H1 (cell line): ENCODE measurements around the gene RPS6KC1. TPM values are rescaled to one million over a fixed set of nuclear protein-coding genes. Genes with fewer than 3 reads are reported as not detected.

Experiments used
- CTCF ChIA-PET: fragments of 300-600 bp; sonication (Branson Sonifier 250); formaldehyde crosslinking; loops from one replicate; lab custom pipeline; 2021; ENCODE audit not compliant: partially characterized antibody; lab: Charles Lee
- POLR2A ChIA-PET: fragments of 300-600 bp; sonication (Branson Sonifier 250); formaldehyde crosslinking; loops from one replicate; lab custom pipeline; 2021; ENCODE audit warnings: inconsistent platforms; ENCODE audit not compliant: partially characterized antibody; lab: Charles Lee
- DNase-seq, 2 experiments: peaks; one replicate each; pipeline versions ENCODE4 v3.0.0 to v3.0.0-alpha.2; 2010 to 2022; ENCODE audit warnings: low spot score in 2 of 2, low read depth in 1 of 2, mixed read lengths in 1 of 2
- FAIRE-seq: peaks from 2 replicates; lab custom pipeline; 2011; peaks lifted over from hg19 to GRCh38; lab: Jason Lieb, UNC
- H2AFZ ChIP-seq: 2 replicates; pipeline ENCODE4 v1.8.1; 2012; ENCODE audit warnings: low read length, inconsistent platforms
- H2AK5ac ChIP-seq: 2 replicates; pipeline ENCODE4 v1.6.1; 2013; ENCODE audit warnings: low read depth, low read length
- H2BK120ac ChIP-seq: replicated peaks from 2 replicates; pipeline ENCODE3; 2013; ENCODE audit warnings: low read depth, low read length, inconsistent platforms
- H2BK12ac ChIP-seq: 2 replicates; pipeline ENCODE4 v1.6.1; 2013; ENCODE audit warnings: low read depth, low read length
- H2BK15ac ChIP-seq: 2 replicates; pipeline ENCODE4 v1.6.1; 2013; ENCODE audit warnings: low read length
- H2BK20ac ChIP-seq: 2 replicates; pipeline ENCODE4 v1.6.1; 2013; ENCODE audit warnings: low read length
- H2BK5ac ChIP-seq: 2 replicates; pipeline ENCODE4 v1.6.1; 2013; ENCODE audit warnings: low read depth, low read length
- H3K14ac ChIP-seq: 2 replicates; pipeline ENCODE4 v1.6.1; 2013; ENCODE audit warnings: inconsistent platforms; ENCODE audit not compliant: insufficient read length
- H3K18ac ChIP-seq: 2 replicates; pipeline ENCODE4 v1.6.1; 2013; ENCODE audit warnings: low read length; ENCODE audit errors: extremely low read depth
- H3K23ac ChIP-seq: 2 replicates; pipeline ENCODE4 v1.6.1; 2013; ENCODE audit warnings: inconsistent platforms; ENCODE audit not compliant: insufficient read length
- H3K23me2 ChIP-seq: 2 replicates; pipeline ENCODE4 v1.6.1; 2013; ENCODE audit warnings: low read depth, low read length
- H3K27ac ChIP-seq: 2 replicates; pipeline ENCODE4 v1.6.1; 2011; ENCODE audit warnings: low read depth, low read length, inconsistent platforms
- H3K27me3 ChIP-seq, 4 experiments: replicated peaks in 1 of 4; 1 replicate in 1 of 4; 2 replicates in 3 of 4; pipeline versions ENCODE4 v1.6.1 to v1.8.1; 2011 to 2013; ENCODE audit warnings: low read length in 3 of 4, mild to moderate bottlenecking in 3 of 4, inconsistent platforms in 2 of 4, mixed read lengths in 2 of 4, moderate library complexity in 1 of 4; ENCODE audit not compliant: control insufficient read depth in 3 of 4, insufficient read depth in 3 of 4; ENCODE audit errors: extremely low read depth in 1 of 4
- H3K36me3 ChIP-seq, 4 experiments: 2 replicates each; pipeline versions ENCODE4 v1.6.1 to v1.8.1; 2011 to 2013; ENCODE audit warnings: mild to moderate bottlenecking in 4 of 4, low read length in 3 of 4, moderate library complexity in 2 of 4, control low read depth in 1 of 4, inconsistent platforms in 1 of 4; ENCODE audit not compliant: insufficient read depth in 4 of 4, control insufficient read depth in 2 of 4
- H3K4ac ChIP-seq: replicated peaks from 2 replicates; pipeline ENCODE3; 2013; ENCODE audit warnings: low read length, low read depth, mixed read lengths, inconsistent platforms; ENCODE audit not compliant: insufficient read length
- H3K4me1 ChIP-seq, 4 experiments: replicated peaks in 1 of 4; 1 replicate in 1 of 4; 2 replicates in 3 of 4; pipeline versions ENCODE4 v1.6.1 to v1.8.1; 2011 to 2013; ENCODE audit warnings: low read length in 3 of 4, inconsistent platforms in 2 of 4, mixed read lengths in 1 of 4; ENCODE audit not compliant: insufficient read depth in 4 of 4, control insufficient read depth in 3 of 4
- H3K4me2 ChIP-seq, 2 experiments: 2 replicates each; pipeline versions ENCODE4 v1.6.1 to v1.8.1; 2011 to 2013; ENCODE audit warnings: low read depth in 2 of 2, low read length in 2 of 2, control low read depth in 1 of 2, inconsistent platforms in 1 of 2, mild to moderate bottlenecking in 1 of 2; ENCODE audit not compliant: insufficient read depth in 1 of 2
- H3K4me3 ChIP-seq, 4 experiments: fragments of 200-600, 300-600 bp in 1 of 4; sonication (generic), shearing (Covaris generic), sonication (Bioruptor Twin) in 1 of 4; 2 replicates each; pipeline versions ENCODE4 v1.5.1 to v1.8.1; 2011 to 2016; ENCODE audit warnings: low read length in 4 of 4, low read depth in 3 of 4, control low read depth in 2 of 4, inconsistent platforms in 2 of 4, mild to moderate bottlenecking in 2 of 4, mixed read lengths in 1 of 4, moderate library complexity in 1 of 4; ENCODE audit not compliant: insufficient read depth in 2 of 4; ENCODE audit errors: extremely low read depth in 1 of 4
- H3K56ac ChIP-seq: replicated peaks from 2 replicates; pipeline ENCODE3; 2013; ENCODE audit warnings: low read depth, mild to moderate bottlenecking, mixed read lengths, low read length, inconsistent platforms; ENCODE audit not compliant: insufficient read length
- H3K79me1 ChIP-seq: 2 replicates; pipeline ENCODE4 v1.6.1; 2013; ENCODE audit warnings: low read depth, low read length, control low read depth
- H3K79me2 ChIP-seq, 2 experiments: 2 replicates each; pipeline versions ENCODE4 v1.6.1 to v1.8.1; 2012 to 2013; ENCODE audit warnings: low read length in 2 of 2, mild to moderate bottlenecking in 2 of 2, inconsistent platforms in 1 of 2; ENCODE audit not compliant: insufficient read depth in 2 of 2, control insufficient read depth in 1 of 2
- H3K9ac ChIP-seq, 4 experiments: replicated peaks in 1 of 4; 1 replicate in 1 of 4; 2 replicates in 3 of 4; pipeline versions ENCODE4 v1.6.1 to v1.8.1; 2011 to 2013; ENCODE audit warnings: low read depth in 3 of 4, low read length in 3 of 4, control low read depth in 2 of 4, mild to moderate bottlenecking in 2 of 4, moderate library complexity in 2 of 4, inconsistent platforms in 1 of 4; ENCODE audit errors: extremely low read depth in 1 of 4
- H3K9me3 ChIP-seq, 2 experiments: 2 replicates each; pipeline versions ENCODE4 v1.6.1 to v1.8.1; 2012 to 2013; ENCODE audit warnings: mild to moderate bottlenecking in 2 of 2, moderate library complexity in 2 of 2, control low read depth in 1 of 2, inconsistent platforms in 1 of 2, low read depth in 1 of 2, low read length in 1 of 2, mixed read lengths in 1 of 2; ENCODE audit not compliant: insufficient read depth in 2 of 2
- H4K20me1 ChIP-seq, 2 experiments: replicated peaks in 1 of 2; 2 replicates each; pipeline versions ENCODE3 to v1.8.1; 2011 to 2013; ENCODE audit warnings: inconsistent platforms in 2 of 2, low read length in 2 of 2, mild to moderate bottlenecking in 1 of 2; ENCODE audit not compliant: insufficient read depth in 2 of 2, control insufficient read depth in 1 of 2
- H4K5ac ChIP-seq: 2 replicates; pipeline ENCODE4 v1.6.1; 2013; ENCODE audit warnings: low read length, low read depth, mixed read lengths, inconsistent platforms; ENCODE audit not compliant: insufficient read length
- H4K8ac ChIP-seq: 2 replicates; pipeline ENCODE4 v1.8.0; 2013; ENCODE audit warnings: mild to moderate bottlenecking, moderate library complexity, low read length, inconsistent platforms; ENCODE audit not compliant: insufficient read depth; ENCODE audit errors: extremely low read depth
- H4K91ac ChIP-seq: replicated peaks from 2 replicates; pipeline ENCODE3; 2013; ENCODE audit warnings: low read length, mixed read lengths, inconsistent platforms; ENCODE audit not compliant: insufficient read length
- CBX5 ChIP-seq: fragments of 300-800, 300-1000 bp; sonication (generic); IDR thresholded peaks from 2 replicates; pipeline ENCODE4 v1.7.1; 2016; ENCODE audit warnings: antibody characterized with exemption, low read length, low read depth
- CHD2 ChIP-seq: IDR thresholded peaks from 2 replicates; pipeline ENCODE4 v1.6.1; 2012; ENCODE audit warnings: low read length, improper control_type of control experiment
- EP300 ChIP-seq, 2 experiments: IDR thresholded peaks; 1 replicate in 1 of 2; 2 replicates in 1 of 2; pipeline ENCODE4 v1.6.1; 2011 to 2012; ENCODE audit warnings: low read depth in 2 of 2, low read length in 2 of 2, mild to moderate bottlenecking in 2 of 2, borderline replicate concordance in 1 of 2, inconsistent platforms in 1 of 2, moderate library complexity in 1 of 2
- JUN ChIP-seq: IDR thresholded peaks from 2 replicates; pipeline ENCODE4 v1.6.1; 2011; ENCODE audit warnings: low read depth, mild to moderate bottlenecking, improper control_type of control experiment, low read length
- KDM4A ChIP-seq: IDR thresholded peaks from one replicate; pipeline ENCODE4 v1.7.1; 2012; ENCODE audit warnings: low read depth, mild to moderate bottlenecking, moderate library complexity, low read length, inconsistent platforms; ENCODE audit not compliant: severe bottlenecking
- POLR2AphosphoS5 ChIP-seq: IDR thresholded peaks from 2 replicates; pipeline ENCODE4 v1.6.1; 2011; ENCODE audit warnings: low read depth, low read length
- RAD21 ChIP-seq, 2 experiments: IDR thresholded peaks in 1 of 2; conservative IDR thresholded peaks in 1 of 2; 2 replicates each; pipeline ENCODE4 v1.6.1; 2011; ENCODE audit warnings: low read depth in 2 of 2, low read length in 2 of 2, improper control_type of control experiment in 1 of 2, inconsistent platforms in 1 of 2, mild to moderate bottlenecking in 1 of 2, moderate library complexity in 1 of 2
- RBBP5 ChIP-seq: IDR thresholded peaks from 2 replicates; pipeline ENCODE4 v1.7.1; 2012; ENCODE audit warnings: low read depth, mild to moderate bottlenecking, inconsistent platforms, low read length, moderate library complexity, borderline replicate concordance
- RNF2 ChIP-seq: fragments of 200-900, 300-1000 bp; sonication (generic); IDR thresholded peaks from 2 replicates; pipeline ENCODE4 v1.7.1; 2016; ENCODE audit warnings: borderline replicate concordance, low read depth, mild to moderate bottlenecking, antibody characterized with exemption, low read length; ENCODE audit not compliant: poor library complexity, severe bottlenecking; ENCODE audit errors: missing control alignments
- SIN3A ChIP-seq, 2 experiments: IDR thresholded peaks in 1 of 2; conservative IDR thresholded peaks in 1 of 2; 2 replicates each; pipeline ENCODE4 v1.6.1; 2011 to 2012; ENCODE audit warnings: low read length in 2 of 2, improper control_type of control experiment in 1 of 2, low read depth in 1 of 2, mild to moderate bottlenecking in 1 of 2
- SIX5 ChIP-seq: IDR thresholded peaks from 2 replicates; pipeline ENCODE4 v1.6.1; 2011; ENCODE audit warnings: mild to moderate bottlenecking, low read depth, low read length
- TEAD4 ChIP-seq: IDR thresholded peaks from 2 replicates; pipeline ENCODE4 v1.6.1; 2012; ENCODE audit warnings: low read depth, low read length, inconsistent platforms, mixed read lengths
- WGBS, 2 experiments: shearing (Covaris generic) in 1 of 2; methylation state at CpG; one replicate each; pipeline versions ENCODE4 v1.1.6 to v1.1.7; 2013 to 2015; ENCODE audit warnings: low lambda C conversion rate in 2 of 2, mixed read lengths in 2 of 2, inconsistent platforms in 1 of 2, low coverage in 1 of 2, missing lambda C conversion rate in 1 of 2; ENCODE audit not compliant: insufficient replicate concordance in 2 of 2, insufficient coverage in 1 of 2, insufficient read length in 1 of 2; ENCODE audit errors: extremely low coverage in 1 of 2, missing lambda C conversion rate in 1 of 2; 5-methylcytosine and 5-hydroxymethylcytosine counted together
- polyA plus RNA-seq, 7 experiments: library from polyadenylated mRNA; depleted of rRNA in 3 of 7; stranded (reverse) in 5 of 7; unstranded in 2 of 7; fragments of >200 nt in 5 of 7; fragments of 200-250 nt in 2 of 7; gene quantifications; 1 replicate in 5 of 7; 2 replicates in 1 of 7; 4 replicates in 1 of 7; pipeline versions ENCODE4 v1.2.1 to v1.2.3, GENCODE V29; 2011 to 2013; ENCODE audit warnings: missing spikeins in 2 of 7, mixed read lengths in 2 of 7
- total RNA-seq: library from RNA; stranded (reverse); fragmentation: NEBNext Ultra II Directional; extraction: Animal tissue kit (Norgen Biotek cat#: 25700); gene quantifications from 2 replicates; pipeline ENCODE4 v1.2.1, GENCODE V29; 2021
- TF ChIP-seq, protein P1 (sequence below): IDR thresholded peaks from 2 replicates; pipeline ENCODE4 v1.6.1; 2012; ENCODE audit warnings: inconsistent platforms

RPS6KC1 gene
- total and polyA plus RNA-seq, 2 of the 8 experiments (the other 6 are each of a cell fraction or from before 2014, with no cell fraction given) = 4.9 to 17.6 TPM

DNA sequence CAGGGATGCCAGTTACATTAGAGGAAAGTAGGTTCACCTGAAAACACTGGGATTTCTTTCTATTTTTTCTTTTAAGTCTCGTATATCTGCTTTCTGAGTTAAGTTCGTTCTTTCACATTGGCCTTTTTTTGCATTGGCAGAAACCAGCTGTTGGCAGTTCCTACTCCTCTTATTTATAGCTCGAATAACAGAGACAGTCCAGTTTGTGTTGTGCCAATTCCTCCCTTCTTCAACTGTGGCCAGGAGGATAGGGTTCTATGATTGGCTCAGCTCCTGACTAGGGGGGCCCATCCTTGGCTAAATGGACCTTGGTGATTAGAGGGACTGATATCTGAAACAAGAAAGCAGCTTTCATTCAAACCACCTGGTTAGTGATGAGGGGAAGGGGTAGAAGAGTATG, 115.8 kb downstream of the RPS6KC1 start:
- ChIA-PET POLR2A (no interaction called here), CTCF (no interaction called here)
- Histone ChIP-seq H3K4me3 (no peak overlapping the region), H2BK120ac (no peak overlapping the region), H3K18ac (no peak overlapping the region), H4K91ac (no peak overlapping the region), H3K23me2 (no peaks in the 10 kb centered on the region), H3K27ac (no peak overlapping the region), H3K9ac (no peak overlapping the region), H3K23ac (no peak overlapping the region), H3K79me2 (no peaks in the 10 kb centered on the region), H3K27me3 (peaks cover 0 to 1% (median 0%) of the 10 kb centered on the region in 4 experiments; a peak in 1 of 7 replicates), H4K8ac (no peak overlapping the region), H3K79me1 (no peaks in the 10 kb centered on the region), H2AK5ac (no peak overlapping the region), H3K9me3 (no peaks in the 10 kb centered on the region), H3K36me3 (no peaks in the 10 kb centered on the region), H4K5ac (no peak overlapping the region), H2BK12ac (no peak overlapping the region), H3K14ac (no peak overlapping the region), H2BK5ac (no peak overlapping the region), H2AFZ (no peak overlapping the region), H3K4ac (no peak overlapping the region), H3K4me1 (no peaks in the 10 kb centered on the region), H2BK20ac (no peak overlapping the region), H2BK15ac (no peak overlapping the region), H3K4me2 (no peak overlapping the region), H4K20me1 (no peaks in the 10 kb centered on the region), H3K56ac (no peak overlapping the region)
- no peak for TF ChIP-seq EP300 (IDR thresholded peaks at IDR 0.05; ENCODE audit: borderline replicate concordance in 1 of 2, low read depth in 2 of 2, low read length in 2 of 2)
- no peak for TF ChIP-seq CHD2
- TF ChIP-seq KDM4A = no peak
- TF ChIP-seq RBBP5 = no peak
- TF ChIP-seq POLR2AphosphoS5 = no peak
- TF ChIP-seq TEAD4 = no peak
- TF ChIP-seq RAD21 (IDR thresholded peaks at IDR 0.05 in 1 of 2, conservative IDR thresholded peaks at IDR 0.05 in 1 of 2; ENCODE audit: low read depth in 2 of 2, low read length in 2 of 2) = no peak
- TF ChIP-seq JUN = no peak
- TF ChIP-seq, protein P1, sequence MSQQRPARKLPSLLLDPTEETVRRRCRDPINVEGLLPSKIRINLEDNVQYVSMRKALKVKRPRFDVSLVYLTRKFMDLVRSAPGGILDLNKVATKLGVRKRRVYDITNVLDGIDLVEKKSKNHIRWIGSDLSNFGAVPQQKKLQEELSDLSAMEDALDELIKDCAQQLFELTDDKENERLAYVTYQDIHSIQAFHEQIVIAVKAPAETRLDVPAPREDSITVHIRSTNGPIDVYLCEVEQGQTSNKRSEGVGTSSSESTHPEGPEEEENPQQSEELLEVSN = no peak
- TF ChIP-seq SIN3A (conservative IDR thresholded peaks at IDR 0.05 in 1 of 2, IDR thresholded peaks at IDR 0.05 in 1 of 2; ENCODE audit: low read depth in 1 of 2, low read length in 2 of 2) = no peak
- TF ChIP-seq CBX5 = no peak
- no peak for TF ChIP-seq RNF2
- TF ChIP-seq SIX5 = no peak
- WGBS, 2 experiments = 80% methylated on average over 3 of the region's 3 CpGs; no CpG with 5 or more reads in 1 of the 2 experiments
- DNase-seq (no peak), FAIRE-seq (no peak)
